H1 (cell line): ENCODE measurements around the gene SNX25. TPM values are rescaled to one million over a fixed set of nuclear protein-coding genes. Genes with fewer than 3 reads are reported as not detected.

Experiments
- CBX5 ChIP-seq: fragments of 300-800, 300-1000 bp; sonication (generic); IDR thresholded peaks from 2 replicates; pipeline ENCODE4 v1.7.1; 2016; ENCODE audit warnings: antibody characterized with exemption, low read length, low read depth
- GABPA ChIP-seq: IDR thresholded peaks from 2 replicates; pipeline ENCODE4 v1.6.1; 2011; ENCODE audit warnings: mild to moderate bottlenecking, low read length, moderate library complexity, borderline replicate concordance; ENCODE audit not compliant: insufficient read depth
- polyA plus RNA-seq, 7 experiments: library from polyadenylated mRNA; depleted of rRNA in 3 of 7; stranded (reverse) in 5 of 7; unstranded in 2 of 7; fragments of >200 nt in 5 of 7; fragments of 200-250 nt in 2 of 7; gene quantifications; 1 replicate in 5 of 7; 2 replicates in 1 of 7; 4 replicates in 1 of 7; pipeline versions ENCODE4 v1.2.1 to v1.2.3, GENCODE V29; 2011 to 2013; ENCODE audit warnings: missing spikeins in 2 of 7, mixed read lengths in 2 of 7
- total RNA-seq: library from RNA; stranded (reverse); fragmentation: NEBNext Ultra II Directional; extraction: Animal tissue kit (Norgen Biotek cat#: 25700); gene quantifications from 2 replicates; pipeline ENCODE4 v1.2.1, GENCODE V29; 2021

Gene SNX25
- total and polyA plus RNA-seq, 2 of the 8 experiments (the other 6 are each of a cell fraction or from before 2014, with no cell fraction given) = 5.4 to 19.9 TPM

- no peak for TF ChIP-seq CBX5
- no peak for TF ChIP-seq GABPA
These were observed 123.4 kb downstream of the SNX25 start (continued) for GRCh38 chr4:185332575-185333464.
